H54 (cell line): ENCODE data around the gene UNC45B.
"Not testable (repeated sequence)": the region's sequence is repeated elsewhere in the genome, so short reads cannot be mapped to it uniquely, and the experiment has no call there.

Experiments
- DNase-seq: peaks from one replicate; pipeline ENCODE4 v3.0.0; 2011; ENCODE audit warnings: low spot score, mixed read lengths; ENCODE audit not compliant: insufficient read length
- FAIRE-seq: peaks from 3 replicates; lab custom pipeline; 2011; peaks lifted over from hg19 to GRCh38; lab: Jason Lieb, UNC
- POLR2A ChIP-seq: IDR thresholded peaks from 2 replicates; pipeline ENCODE4 v1.6.1; 2011; ENCODE audit warnings: low read depth, mild to moderate bottlenecking, low read length

The UNC45B gene

DNA sequence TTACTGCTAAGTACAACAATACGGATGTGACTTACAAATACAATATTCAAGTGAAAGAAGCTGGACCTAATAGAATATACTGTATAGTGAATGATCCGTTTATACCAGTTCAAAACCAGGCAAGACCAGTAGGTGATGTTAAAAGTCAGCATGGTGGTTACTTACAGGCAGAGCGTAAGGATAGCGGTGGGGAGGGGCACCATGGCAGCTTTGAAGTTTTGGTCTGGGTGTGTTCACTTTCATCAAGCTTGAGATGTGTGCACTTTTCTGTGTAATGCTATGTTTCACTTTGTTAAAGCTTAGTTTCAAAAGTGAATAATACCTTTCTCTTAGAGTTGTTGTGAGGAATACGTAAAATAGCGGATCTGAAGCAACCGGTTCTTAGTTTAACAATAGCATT, 63.1 kb downstream of the UNC45B start:
- no peak for DNase-seq
- no peak for TF ChIP-seq POLR2A
- FAIRE-seq = no peak

- DNase-seq (no peak), FAIRE-seq (no peak)
- TF ChIP-seq POLR2A = no peak
These were observed 65.1 kb downstream of the UNC45B start for GRCh38 chr17:35212668-35213067.

DNA sequence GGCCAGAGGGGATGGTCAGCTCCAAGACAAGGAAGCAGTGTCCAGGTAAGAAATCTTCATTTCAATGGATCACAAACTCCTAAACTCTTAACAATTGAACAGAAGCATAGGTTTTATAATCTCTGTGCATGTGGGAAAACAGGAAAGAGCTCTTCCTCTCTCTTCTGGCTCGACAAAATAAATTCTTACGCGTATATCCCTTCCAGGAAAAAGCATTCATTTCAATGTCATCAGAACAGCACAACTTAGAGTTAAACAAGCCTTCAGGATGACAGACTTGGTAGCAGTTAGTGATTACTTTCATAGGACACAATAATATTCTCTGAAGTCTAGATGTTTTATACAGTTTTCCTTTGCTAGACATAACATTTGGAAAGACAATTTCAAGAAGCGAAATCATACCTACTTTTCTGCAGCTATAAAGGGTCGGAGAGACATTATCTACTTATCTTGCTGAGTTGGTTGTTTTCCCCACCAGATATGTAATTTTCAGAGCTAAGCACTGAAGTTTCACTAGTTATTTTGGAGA, 65.9 kb downstream of the UNC45B start:
- FAIRE-seq = no peak
- no peak for TF ChIP-seq POLR2A

DNA sequence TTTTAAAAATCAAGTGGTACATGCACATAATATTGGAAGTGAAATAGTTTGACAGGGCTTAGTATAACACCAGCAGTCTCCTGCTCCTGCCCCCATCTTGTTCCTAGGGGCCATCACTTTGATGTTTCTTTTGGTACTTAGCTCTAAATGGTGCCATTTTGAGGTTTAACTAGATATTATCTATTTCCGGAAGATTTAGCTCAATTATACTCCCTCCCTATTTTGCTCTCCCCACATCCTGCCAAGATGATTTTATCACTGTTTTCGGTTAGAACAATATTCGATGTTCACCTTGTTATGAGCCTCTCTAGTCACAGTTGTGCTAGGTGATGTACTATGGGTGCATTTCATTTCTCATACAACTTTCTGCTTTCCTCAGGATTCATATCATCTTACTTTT, 66.6 kb downstream of the UNC45B start:
- DNase-seq = no peak
- TF ChIP-seq POLR2A = no peak
- FAIRE-seq = no peak

More for the DNA sequence above, 65.9 kb downstream of the UNC45B start:
- no peak for DNase-seq

DNA sequence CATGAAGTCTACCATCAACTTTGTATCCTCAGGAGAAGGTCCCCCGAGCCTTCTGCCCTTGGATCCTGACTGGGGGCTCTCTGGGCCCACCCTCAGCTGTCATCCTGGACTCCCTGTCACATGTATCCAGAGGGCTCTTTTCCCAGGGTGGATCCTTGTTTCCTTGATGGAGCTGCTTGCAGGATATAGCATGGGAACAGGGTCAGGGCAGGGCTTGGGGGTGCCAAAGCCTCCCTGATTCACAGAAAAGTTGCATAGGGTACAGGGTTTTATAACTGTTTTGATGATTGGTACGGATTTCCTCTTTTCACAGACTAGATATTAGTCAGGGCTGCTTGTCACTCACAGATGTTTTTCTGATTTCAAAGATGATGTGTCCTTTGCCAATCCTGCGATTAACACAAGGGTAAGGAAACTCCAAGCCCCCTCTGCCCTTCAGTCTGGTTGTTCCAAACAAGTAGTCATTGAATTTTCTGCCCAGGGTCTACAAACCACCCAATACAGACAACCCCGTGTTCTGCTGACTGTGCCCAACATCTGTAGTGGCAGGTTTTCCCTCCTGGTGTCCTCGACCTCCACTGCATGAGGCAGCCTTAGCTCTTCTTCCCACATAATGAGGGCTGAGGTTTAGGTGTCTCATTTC, 67.1 kb downstream of the UNC45B start:
- TF ChIP-seq POLR2A = no peak
- DNase-seq (no peak), FAIRE-seq (no peak)

- TF ChIP-seq POLR2A = no peak
- no peak for DNase-seq
- no peak for FAIRE-seq
These were observed 69.5 kb downstream of the UNC45B start for GRCh38 chr17:35217107-35217506.

- no peak for TF ChIP-seq POLR2A
- no peak for DNase-seq
- no peak for FAIRE-seq
These were observed 71.3 kb downstream of the UNC45B start for GRCh38 chr17:35218915-35219314.

DNA sequence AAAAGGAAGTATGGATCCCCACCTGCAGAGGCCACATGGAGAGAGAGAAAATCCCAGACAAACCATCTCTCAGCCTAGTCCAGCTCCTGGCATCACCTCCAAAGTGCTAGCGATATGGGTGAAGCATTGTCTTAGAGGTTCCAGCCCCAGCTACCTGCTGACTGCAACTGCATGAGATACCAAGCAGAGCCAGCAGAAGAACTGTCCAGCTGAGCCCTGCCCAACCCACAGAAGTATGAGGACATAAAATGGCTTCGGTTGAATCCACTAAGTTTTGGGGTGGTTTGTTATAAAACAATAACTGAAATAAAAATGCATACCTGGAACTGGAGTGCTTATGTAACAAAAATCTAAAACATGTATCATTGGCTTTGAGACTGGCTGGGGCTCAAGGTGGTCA, 74.8 kb downstream of the UNC45B start:
- FAIRE-seq (no peak), DNase-seq (no peak)
- TF ChIP-seq POLR2A = no peak

- DNase-seq (no peak), FAIRE-seq (no peak)
- TF ChIP-seq POLR2A = no peak
These were observed 76.8 kb downstream of the UNC45B start for GRCh38 chr17:35224436-35224835.

GRCh38 chr17:35227546-35227945, 79.9 kb downstream of the UNC45B start:
- FAIRE-seq = no peak
- TF ChIP-seq POLR2A = no peak

GRCh38 chr17:35229638-35230037, 82.0 kb downstream of the UNC45B start:
- no peak for TF ChIP-seq POLR2A
- DNase-seq (no peak), FAIRE-seq (no peak)

More at GRCh38 chr17:35227546-35227945, 79.9 kb downstream of the UNC45B start:
- no peak for DNase-seq

- not testable (repeated sequence) for DNase-seq, FAIRE-seq
These were observed 86.7 kb downstream of the UNC45B start for GRCh38 chr17:35234315-35234714.

DNA sequence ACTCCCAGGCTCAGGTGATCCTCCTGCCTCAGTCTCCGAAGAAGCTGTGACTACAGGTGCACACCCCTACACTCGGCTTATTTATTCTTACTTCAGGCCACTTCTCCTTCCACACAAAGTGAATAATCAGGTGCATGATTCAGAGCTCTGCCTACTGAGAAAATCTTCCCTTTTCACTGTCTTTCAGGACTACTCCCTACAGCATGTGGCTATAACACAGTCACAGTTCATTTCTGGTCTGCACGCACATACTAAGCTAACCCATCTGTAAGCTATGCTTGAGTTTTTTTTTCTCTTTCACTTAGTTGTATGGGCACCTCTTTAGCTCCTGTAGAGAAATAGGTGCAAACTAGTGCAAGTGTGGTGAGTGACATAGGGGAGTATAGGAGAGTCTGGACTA, 87.7 kb downstream of the UNC45B start:
- FAIRE-seq (no peak), DNase-seq (no peak)
- no peak for TF ChIP-seq POLR2A

- FAIRE-seq (no peak), DNase-seq (no peak)
These were observed 88.3 kb downstream of the UNC45B start for GRCh38 chr17:35235917-35236316.

GRCh38 chr17:35236821-35237220, 89.2 kb downstream of the UNC45B start:
- no peak for FAIRE-seq
- no peak for TF ChIP-seq POLR2A
- DNase-seq = no peak

More at GRCh38 chr17:35235917-35236316, 88.3 kb downstream of the UNC45B start:
- TF ChIP-seq POLR2A = no peak
